Measurements from ENCODE around the gene KLRG1. TPM values are rescaled to one million over a fixed set of nuclear protein-coding genes. Genes with fewer than 3 reads are reported as not detected.

The KLRG1 gene
- total RNA-seq, result 1 to 10 TPM in 5 of 6 donors, not detected in 1; 1.8 to 8.9 (median 3.2) TPM

DNA sequence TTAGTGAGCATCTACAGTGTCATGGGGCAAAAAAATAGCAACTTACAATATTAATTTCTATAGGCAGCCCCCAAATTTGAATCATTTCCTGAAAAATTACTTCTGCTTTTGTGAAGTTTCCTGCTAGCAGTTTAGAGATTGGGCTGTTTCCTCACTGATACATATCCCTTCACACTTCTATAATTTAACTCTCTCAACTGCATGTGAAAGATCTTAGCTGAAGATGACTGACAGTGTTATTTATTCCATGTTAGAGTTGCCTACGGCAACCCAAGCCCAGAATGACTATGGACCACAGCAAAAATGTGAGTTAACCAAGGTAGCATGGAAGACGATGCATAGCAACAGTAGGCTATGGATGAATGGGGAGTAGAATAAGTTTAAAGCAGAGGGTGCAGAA, at the start of gene KLRG1:
TSS of gene KLRG1 (plus strand) at position 134 of the 400 bp plus-strand sequence. CDS start at position 224, 90 bp downstream.
- Histone ChIP-seq H3K27me3 (no peaks in the 10 kb centered on the region), H3K9me3 (no peaks in the 10 kb centered on the region), H3K36me3 (no peaks in the 10 kb centered on the region), H3K27ac (no peak within 1 kb of the TSS), H3K4me1 (peaks cover 0 to 12% (median 3%) of the 10 kb centered on the region in 4 donors), H3K4me3 (no peak within 1 kb of the TSS)
- DNase-seq (no peak), ATAC-seq (ENCODE audit: low FRiP score in 2 of 2) (no peak)
- WGBS, 2 donors, result 67 to 70% methylated on average over 2 of the region's 2 CpGs
- no peak for TF ChIP-seq EP300 (IDR thresholded peaks at IDR 0.05)
- no peak for TF ChIP-seq POLR2AphosphoS5 (IDR thresholded peaks at IDR 0.05)
- TF ChIP-seq POLR2A (IDR thresholded peaks at IDR 0.05), result no peak
- no peak for TF ChIP-seq CTCF (IDR thresholded peaks at IDR 0.05)

DNA sequence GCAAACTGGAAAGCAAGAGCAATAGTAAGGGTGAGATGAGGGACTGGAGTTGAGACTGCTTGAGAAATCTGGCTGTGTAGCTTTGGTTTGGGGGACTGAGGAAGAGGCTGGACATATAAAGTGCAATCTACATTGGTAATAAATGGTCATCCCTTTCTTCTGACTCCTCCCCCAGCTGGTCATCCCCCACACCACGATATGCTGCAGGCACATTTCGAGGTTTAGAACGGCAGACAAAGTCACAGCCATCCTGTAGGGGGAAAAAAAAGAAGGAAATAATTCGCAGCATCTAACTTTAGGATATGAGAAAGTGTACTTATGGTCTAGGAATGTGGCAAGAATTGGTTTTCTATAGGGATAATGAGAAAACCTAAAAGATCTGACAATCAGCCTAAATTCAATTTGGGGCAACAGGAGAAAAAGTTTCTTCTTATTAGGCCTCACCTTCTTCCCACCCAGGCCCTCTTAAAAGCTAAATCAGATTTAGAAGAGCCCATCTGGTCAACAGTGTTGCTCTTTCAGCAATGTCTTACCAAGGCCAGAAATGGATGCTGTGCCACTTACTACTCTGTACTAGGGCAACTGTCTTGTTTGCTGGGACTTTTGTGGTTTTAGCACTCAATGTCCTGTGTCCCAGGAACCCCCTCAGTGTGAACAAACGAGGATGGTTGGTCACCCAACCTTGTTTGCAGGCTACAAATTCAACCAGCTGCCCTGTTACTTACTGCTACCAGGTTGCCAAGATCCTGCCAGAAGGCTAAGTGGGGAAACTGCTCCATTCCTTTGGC, 47.5 kb upstream of the KLRG1 start:
- no peaks in the 10 kb centered on the region for H3K9me3 ChIP-seq
- H3K4me1 ChIP-seq, result peaks cover 0 to 2% (median under 1%) of the 10 kb centered on the region in 4 donors
- H3K36me3 ChIP-seq, result peaks cover 30 to 75% (median 48%) of the 10 kb centered on the region in 4 donors
- WGBS, 2 donors, result 68 to 74% methylated on average over 5 of the region's 5 CpGs
- TF ChIP-seq EP300 (IDR thresholded peaks at IDR 0.05) (no peak), POLR2A (IDR thresholded peaks at IDR 0.05) (no peak), POLR2AphosphoS5 (IDR thresholded peaks at IDR 0.05) (no peak), CTCF (IDR thresholded peaks at IDR 0.05) (no peak)
- H3K4me3 ChIP-seq, result no peak overlapping the region
- no peak overlapping the region for H3K27ac ChIP-seq
- ATAC-seq (ENCODE audit: low FRiP score in 2 of 2) (no peak), DNase-seq (no peak)
- H3K27me3 ChIP-seq, result no peaks in the 10 kb centered on the region

DNA sequence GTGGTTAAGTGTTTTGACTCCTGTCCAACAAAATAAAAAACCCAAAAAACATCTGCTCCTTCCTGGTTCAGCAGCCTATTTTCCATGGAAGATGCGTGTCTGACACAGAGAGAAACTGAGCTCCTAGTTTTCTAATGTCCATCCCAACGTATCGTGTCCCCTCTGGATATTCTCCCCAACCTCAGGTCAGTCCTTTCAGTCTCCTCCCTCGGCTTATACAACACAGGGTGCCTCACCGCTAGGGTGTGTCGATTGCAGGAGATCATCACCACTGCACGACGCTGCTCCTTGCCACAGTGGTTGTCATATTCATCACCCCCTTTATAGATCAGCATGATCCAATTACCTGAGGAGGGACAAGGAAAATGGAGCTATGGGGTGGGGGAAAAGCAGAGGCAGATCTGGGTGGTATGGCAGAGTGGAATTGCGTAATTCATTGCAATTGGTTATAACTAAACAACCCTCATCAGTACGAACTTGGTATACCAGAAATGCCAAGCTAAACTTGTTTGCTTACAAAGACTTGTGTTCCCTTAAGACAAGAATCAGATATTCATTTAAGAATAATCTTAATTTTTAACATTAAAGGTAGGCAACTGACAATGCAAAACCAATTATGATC, 45.7 kb upstream of the KLRG1 start:
- H3K36me3 ChIP-seq, result peaks cover 30 to 57% (median 46%) of the 10 kb centered on the region in 4 donors
- 90% methylated on average over 10 of the region's 10 CpGs for WGBS, 2 donors

DNA sequence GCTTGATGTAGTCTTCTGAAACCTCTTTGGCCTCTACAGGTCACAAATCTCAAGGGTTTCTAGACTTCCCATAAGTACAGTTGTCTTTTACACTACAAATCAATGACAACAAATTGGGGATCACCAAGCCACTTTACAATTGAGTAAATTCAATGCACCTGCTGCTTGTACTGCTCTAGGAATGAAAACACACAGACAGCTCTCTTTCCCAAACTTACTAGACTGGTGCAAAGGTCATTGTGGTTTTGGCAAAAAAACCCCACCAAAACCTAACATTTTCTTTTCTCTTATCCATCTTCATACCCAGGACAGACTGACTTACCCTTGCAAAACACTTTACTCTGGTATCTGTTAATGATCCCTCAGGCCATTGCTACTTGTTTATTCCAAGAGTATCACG, 42.6 kb upstream of the KLRG1 start:
- Histone ChIP-seq H3K27me3 (no peaks in the 10 kb centered on the region), H3K27ac (no peak overlapping the region), H3K4me3 (no peak overlapping the region), H3K9me3 (no peaks in the 10 kb centered on the region), H3K4me1 (peaks cover 20 to 37% (median 25%) of the 10 kb centered on the region in 4 donors), H3K36me3 (peaks cover 30 to 45% (median 37%) of the 10 kb centered on the region in 4 donors)
- TF ChIP-seq CTCF (IDR thresholded peaks at IDR 0.05) (no peak), POLR2A (IDR thresholded peaks at IDR 0.05) (no peak), EP300 (IDR thresholded peaks at IDR 0.05) (no peak), POLR2AphosphoS5 (IDR thresholded peaks at IDR 0.05) (no peak)
- ATAC-seq (ENCODE audit: low FRiP score in 2 of 2) (no peak), DNase-seq (no peak)
- 52 to 79% methylated on average over 1 of the region's 1 CpG for WGBS, 2 donors

More for the DNA sequence above, 45.7 kb upstream of the KLRG1 start:
- no peaks in the 10 kb centered on the region for H3K9me3 ChIP-seq
- no peak overlapping the region for H3K27ac ChIP-seq
- no peaks in the 10 kb centered on the region for H3K27me3 ChIP-seq
- ATAC-seq (ENCODE audit: low FRiP score in 2 of 2) (no peak), DNase-seq (no peak)
- peaks cover 16 to 19% (median 17%) of the 10 kb centered on the region in 4 donors for H3K4me1 ChIP-seq
- TF ChIP-seq CTCF (IDR thresholded peaks at IDR 0.05) (no peak), POLR2A (IDR thresholded peaks at IDR 0.05) (no peak), POLR2AphosphoS5 (IDR thresholded peaks at IDR 0.05) (no peak), EP300 (IDR thresholded peaks at IDR 0.05) (no peak)
- no peak overlapping the region for H3K4me3 ChIP-seq

Measured in upper lobe of left lung (tissue), 6 donors.